ENCODE data around the gene NIPBL. TPM values are rescaled to one million over a fixed set of nuclear protein-coding genes. Genes with fewer than 3 reads are reported as not detected.
"Not testable (repeated sequence)": the region's sequence is repeated elsewhere in the genome, so short reads cannot be mapped to it uniquely, and the experiment has no call there.

NIPBL gene
- polyA plus RNA-seq, 12 donors: 40.1 to 79.5 (median 49.2) TPM; not detected in 1

GRCh38 chr5:37028910-37029309, 152.3 kb downstream of the NIPBL start:
- DNase-seq: no peak

- no peak for DNase-seq
These were observed 152.9 kb downstream of the NIPBL start for GRCh38 chr5:37029436-37029835.

- DNase-seq: no peak
These were observed 158.4 kb downstream of the NIPBL start for GRCh38 chr5:37034955-37035354.

DNA sequence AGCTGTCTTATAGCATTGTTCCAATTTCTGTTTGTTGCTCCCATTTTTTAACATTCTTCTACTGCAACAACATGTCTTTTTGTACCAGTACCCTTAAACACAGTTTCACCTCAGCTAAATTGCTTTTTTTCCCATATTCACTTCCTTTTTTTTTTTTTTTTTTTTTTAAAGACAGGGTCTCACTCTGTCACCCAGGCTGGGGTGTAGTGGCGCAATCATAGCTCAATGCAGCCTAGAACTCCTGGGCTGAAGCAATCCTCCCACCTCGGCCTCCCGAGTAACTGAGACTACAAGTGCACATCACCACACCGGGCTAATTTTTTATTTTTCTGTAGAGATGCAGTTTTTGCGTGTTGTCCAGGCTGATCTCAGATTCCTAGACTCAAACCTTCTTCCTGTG, 161.3 kb downstream of the NIPBL start:
- no peak for DNase-seq

DNA sequence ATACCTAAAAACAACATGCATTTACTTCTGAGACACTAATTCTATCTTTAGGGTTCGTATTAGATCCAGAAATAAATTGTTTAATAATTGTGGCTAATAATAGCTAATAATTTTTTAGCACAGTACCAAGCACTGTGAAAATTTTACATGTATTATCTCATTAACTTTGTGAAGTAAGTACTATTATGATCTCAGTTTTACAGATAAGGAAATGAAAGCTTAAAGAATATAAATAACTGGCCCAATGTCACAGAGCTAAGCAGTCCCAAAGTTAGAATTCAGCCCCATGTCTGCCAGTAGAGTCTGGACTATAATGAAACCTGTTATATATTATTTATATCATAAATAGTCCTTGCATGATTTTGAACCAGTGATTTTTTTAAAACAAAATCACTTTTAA, 163.3 kb downstream of the NIPBL start:
- no peak for DNase-seq

DNA sequence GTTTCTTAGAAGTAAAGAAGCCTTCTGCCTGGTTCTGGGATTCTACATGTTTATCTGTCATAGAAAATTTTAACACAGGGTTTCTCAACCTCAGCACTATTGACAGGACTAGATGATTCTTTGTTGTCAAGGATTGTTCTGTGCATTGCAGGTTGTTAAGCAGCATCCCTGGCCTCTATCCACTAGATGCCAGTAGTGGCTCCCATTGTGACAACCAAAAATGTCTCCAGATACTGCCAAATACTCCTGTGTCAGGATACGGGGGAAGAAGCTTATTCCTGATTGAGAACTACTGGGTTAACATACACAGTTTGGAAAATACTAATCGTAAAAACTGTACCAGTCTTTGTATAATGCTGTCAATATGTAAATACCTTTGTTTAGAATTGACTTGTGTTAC, 167.1 kb downstream of the NIPBL start:
- DNase-seq: no peak

DNA sequence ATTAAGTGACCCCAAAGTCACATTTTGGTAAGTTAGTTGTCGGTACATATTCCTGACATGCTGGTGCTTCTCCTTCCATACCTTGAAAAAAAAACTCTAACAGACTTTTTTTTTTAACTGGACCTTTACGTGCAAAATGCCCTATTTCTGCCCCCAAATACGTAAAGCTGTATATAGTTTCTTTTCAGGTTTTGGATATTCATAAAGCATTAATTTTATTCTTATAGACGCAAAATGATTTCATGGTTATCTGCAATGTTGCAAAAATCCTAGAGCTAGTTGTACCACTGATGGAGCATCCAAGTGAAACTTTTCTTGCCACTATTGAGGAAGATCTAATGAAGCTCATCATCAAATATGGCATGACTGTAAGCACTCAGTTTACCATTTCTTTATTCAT, 167.6 kb downstream of the NIPBL start:
- DNase-seq: no peak

DNA sequence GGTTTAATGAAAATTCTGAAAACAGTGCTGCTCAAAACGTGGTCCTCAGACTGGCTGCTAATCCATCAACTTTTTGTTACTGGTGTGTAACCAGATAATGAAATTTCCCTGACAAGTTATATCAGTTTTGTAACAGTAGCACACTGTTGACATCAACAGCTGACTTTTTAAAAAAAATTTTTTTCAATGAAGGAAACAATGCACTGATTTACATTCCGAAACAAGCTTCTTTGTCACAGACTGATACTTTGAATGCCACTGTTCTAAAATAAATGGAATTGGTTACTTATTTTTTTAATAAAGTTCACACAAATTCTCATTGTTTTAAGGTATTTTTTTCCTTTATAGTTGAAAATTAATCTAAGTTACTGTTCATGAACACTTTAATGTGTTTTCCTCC, 169.1 kb downstream of the NIPBL start:
- DNase-seq: no peak

DNA sequence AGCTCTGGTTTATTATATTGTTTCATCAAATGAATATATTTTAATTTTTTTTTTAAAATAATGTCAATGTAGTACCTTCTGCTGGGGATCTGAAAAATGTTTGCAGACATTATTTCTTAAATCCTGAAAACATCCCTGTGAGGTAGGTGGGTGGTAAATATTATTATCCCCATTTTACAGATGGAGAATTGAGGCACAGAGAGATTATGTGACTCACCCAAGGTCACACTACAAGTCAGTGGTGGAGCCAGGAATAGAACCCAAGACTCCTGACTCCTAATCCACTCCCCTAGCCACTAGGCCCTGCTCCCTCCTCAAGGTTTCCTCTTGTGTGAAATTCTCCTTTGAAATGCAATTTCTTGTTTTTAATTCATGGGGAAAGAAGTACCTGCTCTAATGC, 171.4 kb downstream of the NIPBL start:
- no peak for DNase-seq

- no peak for DNase-seq
These were observed 177.8 kb downstream of the NIPBL start for GRCh38 chr5:37054391-37054790.

DNA sequence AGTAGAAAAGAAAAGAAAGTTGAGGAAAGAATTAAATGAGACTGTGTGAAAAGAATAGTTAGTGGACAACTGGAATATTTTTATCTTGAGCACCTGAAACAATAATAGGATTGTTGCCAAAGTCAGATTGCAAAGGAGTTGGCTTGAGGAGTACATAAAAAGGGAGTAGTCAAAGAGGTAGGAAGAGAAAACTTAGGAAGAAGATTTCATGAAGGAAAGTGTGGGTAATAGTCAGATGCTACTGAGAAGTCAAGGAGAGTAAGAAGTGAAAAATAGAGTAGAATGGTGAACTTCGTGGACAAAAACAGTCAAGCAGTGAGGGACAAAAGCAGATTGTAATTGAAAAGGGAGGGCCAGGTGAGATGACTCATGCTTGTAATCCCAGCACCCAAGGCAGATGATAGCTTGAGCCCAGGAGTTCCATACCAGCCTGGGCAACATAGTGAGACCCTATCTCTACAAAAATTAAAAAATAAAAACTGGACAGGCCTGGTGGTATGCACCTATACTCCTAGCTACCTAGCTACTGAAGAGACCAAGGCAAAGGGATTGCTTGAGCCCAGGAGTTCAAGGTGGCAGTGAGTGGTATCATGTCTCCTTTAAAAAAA, 178.9 kb downstream of the NIPBL start:
- no peak for DNase-seq

DNA sequence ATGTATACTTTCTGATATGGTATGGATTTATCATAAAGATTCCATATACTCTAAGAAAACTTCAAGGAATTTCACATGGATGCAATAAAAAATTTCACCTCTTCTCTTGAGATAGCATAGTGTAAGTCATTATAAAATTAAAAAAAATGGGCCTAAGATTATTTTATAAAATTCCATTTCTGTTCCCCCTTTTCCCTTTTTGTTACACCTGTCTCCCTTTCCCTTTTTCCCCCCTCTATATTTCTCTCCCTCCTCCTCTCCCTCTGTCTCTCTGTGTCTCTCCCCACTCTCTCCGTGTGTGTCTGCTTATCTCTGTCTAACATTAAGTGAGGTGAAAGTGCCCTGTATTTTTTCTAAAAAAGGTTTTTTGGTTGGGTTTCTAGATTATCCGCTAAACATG, 180.2 kb downstream of the NIPBL start:
- no peak for DNase-seq

DNA sequence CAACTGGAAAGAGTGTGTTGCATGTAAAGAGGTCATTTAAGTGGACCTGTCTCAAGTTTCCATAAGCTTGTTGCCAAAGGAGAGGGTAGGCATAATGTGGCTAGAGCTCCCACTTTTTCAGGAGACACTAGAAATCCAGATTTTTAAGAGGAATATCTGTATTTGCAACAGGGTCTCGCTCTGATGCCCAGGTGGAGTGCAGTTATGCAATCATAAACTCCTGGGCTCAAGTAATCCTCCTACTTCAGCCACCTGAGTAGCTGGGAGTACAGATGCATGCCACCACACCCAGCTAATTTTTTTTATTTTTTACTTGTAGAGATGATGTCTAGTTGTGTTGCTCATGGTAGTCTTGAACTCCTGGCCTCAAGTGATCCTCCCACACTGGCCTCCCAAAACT, 183.5 kb downstream of the NIPBL start:
- DNase-seq: no peak

- no peak for DNase-seq
These were observed 187.2 kb downstream of the NIPBL start for GRCh38 chr5:37063739-37064138.

- DNase-seq: no peak
These were observed 187.9 kb downstream of the NIPBL start for GRCh38 chr5:37064442-37064841.

GRCh38 chr5:37071487-37071886, 194.9 kb downstream of the NIPBL start:
- no peak for DNase-seq

- DNase-seq: peak; percentile 0
These were observed 195.5 kb downstream of the NIPBL start for GRCh38 chr5:37071901-37072581.

- DNase-seq: no peak
These were observed 198.9 kb downstream of the NIPBL start for GRCh38 chr5:37075399-37075950.

DNA sequence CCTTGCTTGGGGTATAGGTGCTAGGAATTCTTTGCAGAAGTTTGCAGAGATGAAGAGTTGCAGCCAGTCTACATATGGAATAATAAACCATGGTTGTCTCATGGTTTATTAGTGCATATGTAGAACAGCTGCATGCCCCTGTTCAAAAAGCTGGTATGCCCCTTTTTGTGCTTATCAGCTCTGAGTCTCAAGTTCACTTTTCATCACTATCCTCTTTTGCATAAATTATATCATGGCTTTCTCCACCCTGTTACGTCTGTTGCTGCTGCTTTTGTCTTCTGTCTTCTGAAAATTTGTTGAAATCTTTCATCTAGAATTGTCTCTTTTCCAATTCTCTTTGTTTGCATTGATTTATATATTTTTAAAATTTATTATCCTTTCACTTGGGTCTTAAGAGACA, 200.6 kb downstream of the NIPBL start:
- no peak for DNase-seq

- DNase-seq: no peak
These were observed 204.1 kb downstream of the NIPBL start for GRCh38 chr5:37080697-37081096.

DNA sequence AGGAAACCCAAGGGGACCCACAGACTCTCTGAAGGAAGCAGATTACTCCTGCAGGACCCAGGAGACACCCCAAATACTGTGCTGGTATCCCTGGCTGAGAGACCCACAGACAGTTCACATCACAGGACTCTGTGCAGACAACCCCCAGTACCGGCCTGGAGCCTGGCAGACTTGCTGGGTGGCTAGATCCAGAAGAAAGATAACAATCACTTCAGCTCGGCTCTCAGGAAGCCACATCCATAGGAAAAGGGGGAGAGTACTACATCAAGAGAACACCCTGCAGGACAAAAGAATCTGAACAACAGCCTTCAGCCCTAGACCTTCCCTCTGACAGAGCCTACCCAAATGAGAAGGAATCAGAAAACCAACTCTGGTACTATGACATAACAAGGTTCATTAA, 206.4 kb downstream of the NIPBL start:
- not testable (repeated sequence) for DNase-seq

GRCh38 chr5:37086026-37086425, 209.5 kb downstream of the NIPBL start:
- DNase-seq: not testable (repeated sequence)

DNA sequence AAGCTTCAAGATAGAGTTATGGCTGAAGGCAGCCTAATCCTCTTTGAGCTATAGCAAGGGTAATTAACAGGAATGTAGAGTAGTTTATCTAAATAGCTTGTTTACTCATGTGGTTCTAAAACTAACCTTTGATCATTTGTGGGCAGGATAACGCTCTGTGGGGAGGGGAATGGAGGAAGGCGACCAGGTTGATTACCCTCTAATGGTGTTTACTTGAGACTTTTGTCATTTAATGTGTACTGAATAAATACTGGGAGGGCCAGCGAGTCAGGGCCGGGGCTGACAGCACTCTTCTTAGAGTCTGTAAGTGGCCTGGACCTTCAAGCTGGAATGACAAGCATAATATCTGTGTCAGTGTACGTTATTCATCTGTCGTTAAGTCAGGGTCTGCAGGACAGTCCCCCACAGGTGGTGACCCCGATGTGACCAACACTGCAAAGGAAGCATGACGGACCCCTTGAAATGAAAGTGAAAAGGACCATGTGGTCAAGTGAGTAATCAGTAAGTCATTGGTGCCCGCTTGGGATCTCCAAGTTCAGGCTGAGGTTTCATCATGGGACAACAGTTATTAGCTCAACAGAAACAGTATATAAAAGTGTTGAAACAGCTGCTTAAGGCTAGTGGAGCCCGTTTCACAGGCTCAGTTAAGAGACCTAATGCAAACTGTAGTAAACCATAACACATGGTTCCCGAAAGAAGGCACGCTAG, 210.1 kb downstream of the NIPBL start:
- no peak for DNase-seq
